Measurements from ENCODE around the gene SNAPC3.
"Not testable (repeated sequence)": the region's sequence is repeated elsewhere in the genome, so short reads cannot be mapped to it uniquely, and the experiment has no call there.

- not testable (repeated sequence) for TF ChIP-seq POLR2A (IDR thresholded peaks at IDR 0.05)
- TF ChIP-seq, protein P1, sequence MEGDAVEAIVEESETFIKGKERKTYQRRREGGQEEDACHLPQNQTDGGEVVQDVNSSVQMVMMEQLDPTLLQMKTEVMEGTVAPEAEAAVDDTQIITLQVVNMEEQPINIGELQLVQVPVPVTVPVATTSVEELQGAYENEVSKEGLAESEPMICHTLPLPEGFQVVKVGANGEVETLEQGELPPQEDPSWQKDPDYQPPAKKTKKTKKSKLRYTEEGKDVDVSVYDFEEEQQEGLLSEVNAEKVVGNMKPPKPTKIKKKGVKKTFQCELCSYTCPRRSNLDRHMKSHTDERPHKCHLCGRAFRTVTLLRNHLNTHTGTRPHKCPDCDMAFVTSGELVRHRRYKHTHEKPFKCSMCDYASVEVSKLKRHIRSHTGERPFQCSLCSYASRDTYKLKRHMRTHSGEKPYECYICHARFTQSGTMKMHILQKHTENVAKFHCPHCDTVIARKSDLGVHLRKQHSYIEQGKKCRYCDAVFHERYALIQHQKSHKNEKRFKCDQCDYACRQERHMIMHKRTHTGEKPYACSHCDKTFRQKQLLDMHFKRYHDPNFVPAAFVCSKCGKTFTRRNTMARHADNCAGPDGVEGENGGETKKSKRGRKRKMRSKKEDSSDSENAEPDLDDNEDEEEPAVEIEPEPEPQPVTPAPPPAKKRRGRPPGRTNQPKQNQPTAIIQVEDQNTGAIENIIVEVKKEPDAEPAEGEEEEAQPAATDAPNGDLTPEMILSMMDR (IDR thresholded peaks at IDR 0.05) = not testable (repeated sequence)
Measured at GRCh38 chr9:15442264-15442663, 19.6 kb downstream of the SNAPC3 start.

Measured in lower leg skin (tissue), 3 donors.